ENCODE measurements around the gene PCDH9. TPM values are rescaled to one million over a fixed set of nuclear protein-coding genes. Genes with fewer than 3 reads are reported as not detected.

Gene PCDH9
- total RNA-seq, 1 donor from 2014 or later = 4.2 TPM

- no peak for DNase-seq (ENCODE audit: low spot score)
These were observed 870.1 kb downstream of the PCDH9 start for GRCh38 chr13:66359910-66360552.

- DNase-seq (ENCODE audit: low spot score) = no peak
These were observed 870.7 kb downstream of the PCDH9 start for GRCh38 chr13:66359393-66359792.

- no peak for DNase-seq (ENCODE audit: low spot score)
These were observed 871.6 kb downstream of the PCDH9 start for GRCh38 chr13:66358564-66358963.

- no peak for DNase-seq (ENCODE audit: low spot score)
These were observed 872.7 kb downstream of the PCDH9 start for GRCh38 chr13:66357463-66357862.

GRCh38 chr13:66354879-66355751, 875.0 kb downstream of the PCDH9 start:
- DNase-seq (ENCODE audit: low spot score) = no peak

- DNase-seq (ENCODE audit: low spot score) = no peak
These were observed 876.5 kb downstream of the PCDH9 start for GRCh38 chr13:66353664-66354063.

- no peak for DNase-seq (ENCODE audit: low spot score)
These were observed 880.2 kb downstream of the PCDH9 start for GRCh38 chr13:66349966-66350365.

- DNase-seq (ENCODE audit: low spot score) = no peak
These were observed 881.1 kb downstream of the PCDH9 start for GRCh38 chr13:66348745-66349690.

- DNase-seq (ENCODE audit: low spot score) = no peak
These were observed 882.5 kb downstream of the PCDH9 start for GRCh38 chr13:66347486-66348117.

GRCh38 chr13:66345971-66346370, 884.2 kb downstream of the PCDH9 start:
- no peak for DNase-seq (ENCODE audit: low spot score)

- no peak for DNase-seq (ENCODE audit: low spot score)
These were observed 884.7 kb downstream of the PCDH9 start for GRCh38 chr13:66345518-66345810.

- DNase-seq (ENCODE audit: low spot score) = no peak
These were observed 885.2 kb downstream of the PCDH9 start for GRCh38 chr13:66344805-66345517.

- DNase-seq (ENCODE audit: low spot score) = no peak
These were observed 886.8 kb downstream of the PCDH9 start for GRCh38 chr13:66343224-66343828.

- no peak for DNase-seq (ENCODE audit: low spot score)
These were observed 888.3 kb downstream of the PCDH9 start for GRCh38 chr13:66341635-66342377.

GRCh38 chr13:66339214-66339613, 890.9 kb downstream of the PCDH9 start:
- DNase-seq (ENCODE audit: low spot score) = no peak

GRCh38 chr13:66338542-66338941, 891.6 kb downstream of the PCDH9 start:
- no peak for DNase-seq (ENCODE audit: low spot score)

GRCh38 chr13:66335626-66336025, 894.5 kb downstream of the PCDH9 start:
- no peak for DNase-seq (ENCODE audit: low spot score)

- DNase-seq (ENCODE audit: low spot score) = no peak
These were observed 900.1 kb downstream of the PCDH9 start for GRCh38 chr13:66329988-66330451.

GRCh38 chr13:66328476-66328875, 901.7 kb downstream of the PCDH9 start:
- no peak for DNase-seq (ENCODE audit: low spot score)
